HL-60 (cell line): ENCODE measurements around the gene IGFBP4.

Experiments used
- DNase-seq, 2 experiments: peaks; one replicate each; pipeline ENCODE4 v3.0.0-alpha.2; 2010 to 2020; ENCODE audit warnings: low read depth in 1 of 2, low spot score in 1 of 2
- H3K27ac ChIP-seq: fragments of 250-450 bp; sonication (Bioruptor Pico); replicated peaks from 2 replicates; pipeline ENCODE4 v1.5.1; 2020; ENCODE audit warnings: mild to moderate bottlenecking, moderate library complexity
- H3K27me3 ChIP-seq: fragments of 250-450 bp; sonication (Bioruptor Pico); 2 replicates; pipeline ENCODE4 v1.5.1; 2021; ENCODE audit warnings: mild to moderate bottlenecking, moderate library complexity; ENCODE audit not compliant: insufficient read depth, poor library complexity, severe bottlenecking
- H3K4me3 ChIP-seq: replicated peaks from 2 replicates; pipeline ENCODE4 v1.5.1; 2011; ENCODE audit warnings: mild to moderate bottlenecking, control low read depth, low read length; ENCODE audit not compliant: insufficient read depth
- GABPA ChIP-seq: IDR thresholded peaks from 2 replicates; pipeline ENCODE4 v1.6.1; 2012; ENCODE audit warnings: low read depth
- POLR2AphosphoS5 ChIP-seq: IDR thresholded peaks from 2 replicates; pipeline ENCODE4 v1.6.1; 2012; ENCODE audit warnings: low read depth
- SPI1 ChIP-seq: IDR thresholded peaks from 2 replicates; pipeline ENCODE4 v1.6.1; 2012; ENCODE audit warnings: low read depth, mild to moderate bottlenecking, borderline replicate concordance
- TF ChIP-seq, protein P1 (sequence below): IDR thresholded peaks from one replicate; pipeline ENCODE4 v1.5.1; 2011; ENCODE audit warnings: low read length, control low read depth, inconsistent platforms; ENCODE audit not compliant: insufficient read depth
- TF ChIP-seq, protein P2 (sequence below): IDR thresholded peaks from 2 replicates; pipeline ENCODE4 v1.6.1; 2012; ENCODE audit warnings: low read depth; ENCODE audit not compliant: insufficient replicate concordance

IGFBP4 gene

DNA sequence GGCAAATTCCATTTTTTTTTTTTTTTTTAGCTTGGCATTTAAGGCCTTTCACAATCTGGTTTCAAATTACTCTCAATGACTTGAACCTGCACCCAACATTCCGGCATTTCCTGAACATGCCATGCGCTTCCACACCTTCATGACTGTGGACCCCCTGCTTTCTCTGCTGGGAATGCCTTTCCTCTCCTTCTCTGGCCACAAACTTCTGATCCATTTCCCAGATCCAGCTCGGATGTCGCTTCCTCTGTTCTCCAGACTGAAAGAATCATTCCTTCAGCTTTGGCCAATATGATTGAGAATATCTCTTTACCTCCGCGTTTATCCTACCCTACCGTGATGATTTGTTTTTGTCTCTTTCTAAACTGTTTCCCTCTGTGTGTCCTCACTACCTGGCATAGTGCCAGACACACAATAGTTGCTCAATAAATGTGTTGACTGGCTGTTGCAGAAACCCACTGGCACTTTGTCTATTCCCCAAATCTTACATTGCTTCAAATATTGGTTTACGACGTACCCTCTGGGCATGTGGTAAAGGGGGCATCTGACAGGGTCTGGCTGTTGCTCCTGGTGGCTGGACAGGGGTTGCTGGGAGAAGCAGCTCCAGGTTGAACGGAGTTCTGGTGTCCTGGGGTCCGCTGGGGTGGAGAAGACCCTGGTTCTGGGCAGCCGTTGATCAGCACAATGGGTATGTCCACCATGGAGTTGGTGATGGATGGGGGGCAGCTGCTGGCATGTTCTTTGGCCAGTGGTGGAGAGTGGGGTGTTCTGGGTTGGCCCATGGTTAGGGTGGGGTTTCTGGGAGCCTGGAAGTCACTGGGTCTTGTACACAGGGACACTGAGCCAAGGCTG is 43.5 kb downstream of the IGFBP4 start:
- DNase-seq, result peak; percentile 23 to 53
- no peak overlapping the region for H3K27ac ChIP-seq
- TF ChIP-seq SPI1 (no peak), GABPA (no peak), POLR2AphosphoS5 (no peak)
- TF ChIP-seq, protein P1, sequence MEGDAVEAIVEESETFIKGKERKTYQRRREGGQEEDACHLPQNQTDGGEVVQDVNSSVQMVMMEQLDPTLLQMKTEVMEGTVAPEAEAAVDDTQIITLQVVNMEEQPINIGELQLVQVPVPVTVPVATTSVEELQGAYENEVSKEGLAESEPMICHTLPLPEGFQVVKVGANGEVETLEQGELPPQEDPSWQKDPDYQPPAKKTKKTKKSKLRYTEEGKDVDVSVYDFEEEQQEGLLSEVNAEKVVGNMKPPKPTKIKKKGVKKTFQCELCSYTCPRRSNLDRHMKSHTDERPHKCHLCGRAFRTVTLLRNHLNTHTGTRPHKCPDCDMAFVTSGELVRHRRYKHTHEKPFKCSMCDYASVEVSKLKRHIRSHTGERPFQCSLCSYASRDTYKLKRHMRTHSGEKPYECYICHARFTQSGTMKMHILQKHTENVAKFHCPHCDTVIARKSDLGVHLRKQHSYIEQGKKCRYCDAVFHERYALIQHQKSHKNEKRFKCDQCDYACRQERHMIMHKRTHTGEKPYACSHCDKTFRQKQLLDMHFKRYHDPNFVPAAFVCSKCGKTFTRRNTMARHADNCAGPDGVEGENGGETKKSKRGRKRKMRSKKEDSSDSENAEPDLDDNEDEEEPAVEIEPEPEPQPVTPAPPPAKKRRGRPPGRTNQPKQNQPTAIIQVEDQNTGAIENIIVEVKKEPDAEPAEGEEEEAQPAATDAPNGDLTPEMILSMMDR, result no peak
- TF ChIP-seq, protein P2, sequence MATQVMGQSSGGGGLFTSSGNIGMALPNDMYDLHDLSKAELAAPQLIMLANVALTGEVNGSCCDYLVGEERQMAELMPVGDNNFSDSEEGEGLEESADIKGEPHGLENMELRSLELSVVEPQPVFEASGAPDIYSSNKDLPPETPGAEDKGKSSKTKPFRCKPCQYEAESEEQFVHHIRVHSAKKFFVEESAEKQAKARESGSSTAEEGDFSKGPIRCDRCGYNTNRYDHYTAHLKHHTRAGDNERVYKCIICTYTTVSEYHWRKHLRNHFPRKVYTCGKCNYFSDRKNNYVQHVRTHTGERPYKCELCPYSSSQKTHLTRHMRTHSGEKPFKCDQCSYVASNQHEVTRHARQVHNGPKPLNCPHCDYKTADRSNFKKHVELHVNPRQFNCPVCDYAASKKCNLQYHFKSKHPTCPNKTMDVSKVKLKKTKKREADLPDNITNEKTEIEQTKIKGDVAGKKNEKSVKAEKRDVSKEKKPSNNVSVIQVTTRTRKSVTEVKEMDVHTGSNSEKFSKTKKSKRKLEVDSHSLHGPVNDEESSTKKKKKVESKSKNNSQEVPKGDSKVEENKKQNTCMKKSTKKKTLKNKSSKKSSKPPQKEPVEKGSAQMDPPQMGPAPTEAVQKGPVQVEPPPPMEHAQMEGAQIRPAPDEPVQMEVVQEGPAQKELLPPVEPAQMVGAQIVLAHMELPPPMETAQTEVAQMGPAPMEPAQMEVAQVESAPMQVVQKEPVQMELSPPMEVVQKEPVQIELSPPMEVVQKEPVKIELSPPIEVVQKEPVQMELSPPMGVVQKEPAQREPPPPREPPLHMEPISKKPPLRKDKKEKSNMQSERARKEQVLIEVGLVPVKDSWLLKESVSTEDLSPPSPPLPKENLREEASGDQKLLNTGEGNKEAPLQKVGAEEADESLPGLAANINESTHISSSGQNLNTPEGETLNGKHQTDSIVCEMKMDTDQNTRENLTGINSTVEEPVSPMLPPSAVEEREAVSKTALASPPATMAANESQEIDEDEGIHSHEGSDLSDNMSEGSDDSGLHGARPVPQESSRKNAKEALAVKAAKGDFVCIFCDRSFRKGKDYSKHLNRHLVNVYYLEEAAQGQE, result no peak
- no peak overlapping the region for H3K4me3 ChIP-seq
- peaks cover 30% of the 10 kb centered on the region for H3K27me3 ChIP-seq

DNA sequence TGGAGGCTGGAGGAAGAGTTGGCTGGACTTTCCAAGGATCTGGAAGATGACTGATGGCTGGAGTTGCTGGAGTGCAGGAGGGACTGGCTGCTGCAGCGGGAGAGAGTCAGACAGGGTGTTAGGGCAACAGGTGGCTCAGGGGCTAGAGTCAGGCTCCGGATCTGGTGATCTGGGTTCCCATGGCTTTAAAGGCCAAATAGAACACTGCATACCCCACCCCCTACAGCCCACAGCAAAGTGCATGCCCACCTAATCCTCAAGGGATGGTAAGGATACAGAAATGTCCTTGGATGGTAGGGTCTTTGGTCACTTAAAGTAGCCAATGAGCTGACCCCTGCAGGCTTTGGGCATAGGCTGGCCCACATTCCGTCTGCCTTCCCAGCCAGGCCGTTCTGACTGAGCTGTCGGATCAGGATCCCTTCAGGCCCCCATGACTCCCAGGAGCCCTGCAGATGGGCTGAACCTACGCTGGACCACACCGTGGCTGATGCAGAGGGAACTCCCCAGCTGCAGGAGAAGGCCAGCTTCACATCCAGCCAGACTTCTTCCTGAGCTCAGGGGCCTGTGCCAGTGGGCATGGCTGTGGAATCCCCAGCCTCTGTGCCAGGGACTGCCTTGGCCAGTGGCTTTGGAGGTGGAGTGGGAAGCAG is 44.2 kb downstream of the IGFBP4 start:
- no peak for DNase-seq
- no peak overlapping the region for H3K27ac ChIP-seq
- peaks cover 30% of the 10 kb centered on the region for H3K27me3 ChIP-seq
- no peak overlapping the region for H3K4me3 ChIP-seq
- TF ChIP-seq, protein P1, result no peak
- TF ChIP-seq, protein P2, result no peak
- no peak for TF ChIP-seq GABPA
- TF ChIP-seq POLR2AphosphoS5, result no peak
- no peak for TF ChIP-seq SPI1

DNA sequence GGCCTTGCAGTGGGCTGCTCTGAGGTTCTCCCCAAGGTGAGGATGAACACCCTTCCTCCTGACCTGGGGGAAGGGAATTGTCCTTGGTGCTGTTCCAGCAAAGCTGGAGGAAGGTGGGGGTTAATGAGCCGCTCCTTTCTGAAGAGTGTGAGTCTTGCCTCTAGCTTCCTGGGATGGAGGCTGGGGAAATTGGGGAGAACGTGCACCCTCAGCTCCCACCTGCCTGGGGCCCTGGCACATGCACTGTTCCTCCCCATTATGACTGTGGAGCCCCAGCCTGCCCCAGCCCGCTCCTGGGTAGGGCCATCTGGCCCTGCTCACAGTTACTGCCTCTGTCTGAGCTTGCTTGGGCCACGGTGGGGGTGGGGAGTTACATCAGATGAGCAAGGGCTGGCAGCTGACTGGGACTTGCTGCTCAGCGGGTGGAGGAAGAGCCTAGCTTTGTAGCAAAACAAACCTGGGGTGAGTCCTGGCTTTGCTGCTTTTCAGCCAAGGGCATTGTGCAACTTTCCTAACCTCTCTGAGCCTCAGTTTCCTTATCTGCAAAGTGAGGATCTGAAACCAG is 47.1 kb downstream of the IGFBP4 start:
- peak; percentile 18 to 46 for DNase-seq
- no peak for TF ChIP-seq GABPA
- TF ChIP-seq SPI1, result no peak
- TF ChIP-seq POLR2AphosphoS5, result no peak
- TF ChIP-seq, protein P1, result no peak
- TF ChIP-seq, protein P2, result no peak
- Histone ChIP-seq H3K4me3 (no peak overlapping the region), H3K27ac (no peak overlapping the region), H3K27me3 (peaks cover 28% of the 10 kb centered on the region)
